ENCODE measurements around the gene MMP25.

DNA sequence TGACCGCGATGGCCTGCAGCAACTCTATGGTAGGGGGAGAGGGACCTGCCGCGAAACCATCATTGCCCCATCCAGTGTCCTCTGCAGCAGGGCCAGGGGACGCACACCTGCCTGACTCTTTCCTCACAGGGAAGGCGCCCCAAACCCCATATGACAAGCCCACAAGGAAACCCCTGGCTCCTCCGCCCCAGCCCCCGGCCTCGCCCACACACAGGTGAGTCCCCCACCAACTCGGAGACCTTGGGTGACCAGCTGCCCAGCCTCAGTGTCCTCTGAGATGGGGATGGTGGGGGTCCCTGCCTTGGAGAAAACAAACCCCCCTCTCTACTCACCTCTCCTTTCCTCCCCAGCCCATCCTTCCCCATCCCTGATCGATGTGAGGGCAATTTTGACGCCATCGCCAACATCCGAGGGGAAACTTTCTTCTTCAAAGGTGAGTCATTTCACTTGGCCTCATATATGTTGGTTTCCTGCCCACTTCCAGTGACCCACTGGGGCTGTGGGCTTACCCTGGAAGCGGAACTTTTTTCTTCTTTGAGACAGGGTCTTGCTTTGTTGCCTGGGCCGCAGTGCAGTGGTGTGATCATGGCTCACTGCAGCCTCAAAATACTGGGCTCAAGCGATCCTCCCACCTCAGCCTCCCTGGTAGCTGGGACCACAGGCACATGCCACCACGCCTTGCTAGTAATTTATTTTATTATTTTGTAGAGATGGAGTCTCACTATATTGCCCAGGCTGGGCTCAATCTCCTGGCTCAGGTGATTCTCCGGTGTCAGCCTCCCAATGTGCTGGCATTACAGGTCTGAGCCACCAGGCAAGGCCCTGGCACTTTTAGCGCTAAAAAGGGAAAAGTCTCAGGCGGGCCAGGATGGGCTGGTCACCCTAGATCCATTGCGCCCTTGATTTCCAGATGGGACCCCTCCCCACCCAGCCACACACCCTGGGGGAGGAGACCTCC is 11.1 kb downstream of the MMP25 start:
- TF ChIP-seq, protein P1, sequence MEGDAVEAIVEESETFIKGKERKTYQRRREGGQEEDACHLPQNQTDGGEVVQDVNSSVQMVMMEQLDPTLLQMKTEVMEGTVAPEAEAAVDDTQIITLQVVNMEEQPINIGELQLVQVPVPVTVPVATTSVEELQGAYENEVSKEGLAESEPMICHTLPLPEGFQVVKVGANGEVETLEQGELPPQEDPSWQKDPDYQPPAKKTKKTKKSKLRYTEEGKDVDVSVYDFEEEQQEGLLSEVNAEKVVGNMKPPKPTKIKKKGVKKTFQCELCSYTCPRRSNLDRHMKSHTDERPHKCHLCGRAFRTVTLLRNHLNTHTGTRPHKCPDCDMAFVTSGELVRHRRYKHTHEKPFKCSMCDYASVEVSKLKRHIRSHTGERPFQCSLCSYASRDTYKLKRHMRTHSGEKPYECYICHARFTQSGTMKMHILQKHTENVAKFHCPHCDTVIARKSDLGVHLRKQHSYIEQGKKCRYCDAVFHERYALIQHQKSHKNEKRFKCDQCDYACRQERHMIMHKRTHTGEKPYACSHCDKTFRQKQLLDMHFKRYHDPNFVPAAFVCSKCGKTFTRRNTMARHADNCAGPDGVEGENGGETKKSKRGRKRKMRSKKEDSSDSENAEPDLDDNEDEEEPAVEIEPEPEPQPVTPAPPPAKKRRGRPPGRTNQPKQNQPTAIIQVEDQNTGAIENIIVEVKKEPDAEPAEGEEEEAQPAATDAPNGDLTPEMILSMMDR (IDR thresholded peaks at IDR 0.05) = no peak
- TF ChIP-seq, protein P2, sequence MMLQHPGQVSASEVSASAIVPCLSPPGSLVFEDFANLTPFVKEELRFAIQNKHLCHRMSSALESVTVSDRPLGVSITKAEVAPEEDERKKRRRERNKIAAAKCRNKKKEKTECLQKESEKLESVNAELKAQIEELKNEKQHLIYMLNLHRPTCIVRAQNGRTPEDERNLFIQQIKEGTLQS (CRISPR knock-in tag; conservative IDR thresholded peaks at IDR 0.05) = no peak
- no peak for TF ChIP-seq ZNF423 (CRISPR knock-in tag; IDR thresholded peaks at IDR 0.05)
- TF ChIP-seq, protein P3, sequence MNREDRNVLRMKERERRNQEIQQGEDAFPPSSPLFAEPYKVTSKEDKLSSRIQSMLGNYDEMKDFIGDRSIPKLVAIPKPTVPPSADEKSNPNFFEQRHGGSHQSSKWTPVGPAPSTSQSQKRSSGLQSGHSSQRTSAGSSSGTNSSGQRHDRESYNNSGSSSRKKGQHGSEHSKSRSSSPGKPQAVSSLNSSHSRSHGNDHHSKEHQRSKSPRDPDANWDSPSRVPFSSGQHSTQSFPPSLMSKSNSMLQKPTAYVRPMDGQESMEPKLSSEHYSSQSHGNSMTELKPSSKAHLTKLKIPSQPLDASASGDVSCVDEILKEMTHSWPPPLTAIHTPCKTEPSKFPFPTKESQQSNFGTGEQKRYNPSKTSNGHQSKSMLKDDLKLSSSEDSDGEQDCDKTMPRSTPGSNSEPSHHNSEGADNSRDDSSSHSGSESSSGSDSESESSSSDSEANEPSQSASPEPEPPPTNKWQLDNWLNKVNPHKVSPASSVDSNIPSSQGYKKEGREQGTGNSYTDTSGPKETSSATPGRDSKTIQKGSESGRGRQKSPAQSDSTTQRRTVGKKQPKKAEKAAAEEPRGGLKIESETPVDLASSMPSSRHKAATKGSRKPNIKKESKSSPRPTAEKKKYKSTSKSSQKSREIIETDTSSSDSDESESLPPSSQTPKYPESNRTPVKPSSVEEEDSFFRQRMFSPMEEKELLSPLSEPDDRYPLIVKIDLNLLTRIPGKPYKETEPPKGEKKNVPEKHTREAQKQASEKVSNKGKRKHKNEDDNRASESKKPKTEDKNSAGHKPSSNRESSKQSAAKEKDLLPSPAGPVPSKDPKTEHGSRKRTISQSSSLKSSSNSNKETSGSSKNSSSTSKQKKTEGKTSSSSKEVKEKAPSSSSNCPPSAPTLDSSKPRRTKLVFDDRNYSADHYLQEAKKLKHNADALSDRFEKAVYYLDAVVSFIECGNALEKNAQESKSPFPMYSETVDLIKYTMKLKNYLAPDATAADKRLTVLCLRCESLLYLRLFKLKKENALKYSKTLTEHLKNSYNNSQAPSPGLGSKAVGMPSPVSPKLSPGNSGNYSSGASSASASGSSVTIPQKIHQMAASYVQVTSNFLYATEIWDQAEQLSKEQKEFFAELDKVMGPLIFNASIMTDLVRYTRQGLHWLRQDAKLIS (CRISPR knock-in tag; IDR thresholded peaks at IDR 0.05; ENCODE audit: borderline replicate concordance) = no peak
- TF ChIP-seq, protein P4, sequence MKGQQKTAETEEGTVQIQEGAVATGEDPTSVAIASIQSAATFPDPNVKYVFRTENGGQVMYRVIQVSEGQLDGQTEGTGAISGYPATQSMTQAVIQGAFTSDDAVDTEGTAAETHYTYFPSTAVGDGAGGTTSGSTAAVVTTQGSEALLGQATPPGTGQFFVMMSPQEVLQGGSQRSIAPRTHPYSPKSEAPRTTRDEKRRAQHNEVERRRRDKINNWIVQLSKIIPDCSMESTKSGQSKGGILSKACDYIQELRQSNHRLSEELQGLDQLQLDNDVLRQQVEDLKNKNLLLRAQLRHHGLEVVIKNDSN (CRISPR knock-in tag; IDR thresholded peaks at IDR 0.05) = no peak
- TF ChIP-seq, protein P5, sequence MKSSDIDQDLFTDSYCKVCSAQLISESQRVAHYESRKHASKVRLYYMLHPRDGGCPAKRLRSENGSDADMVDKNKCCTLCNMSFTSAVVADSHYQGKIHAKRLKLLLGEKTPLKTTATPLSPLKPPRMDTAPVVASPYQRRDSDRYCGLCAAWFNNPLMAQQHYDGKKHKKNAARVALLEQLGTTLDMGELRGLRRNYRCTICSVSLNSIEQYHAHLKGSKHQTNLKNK (CRISPR knock-in tag; IDR thresholded peaks at IDR 0.05) = no peak

Measured in WTC11 (cell line).